SK-N-SH (cell line): ENCODE measurements around the gene TBC1D9B.

Experiments
- GATA2 ChIP-seq: sonication (generic); formaldehyde crosslinking; IDR thresholded peaks from 2 replicates; pipeline ENCODE4 v1.5.0; 2020; ENCODE audit warnings: mild to moderate bottlenecking, missing genetic modification reagents
- MXI1 ChIP-seq: IDR thresholded peaks from 2 replicates; pipeline ENCODE4 v1.6.1; 2012; ENCODE audit warnings: mild to moderate bottlenecking, low read depth, low read length, improper control_type of control experiment
- POLR2AphosphoS5 ChIP-seq: IDR thresholded peaks from 2 replicates; pipeline ENCODE4 v1.6.1; 2012; ENCODE audit warnings: low read depth, low read length
- RCOR1 ChIP-seq: fragments of 150-350 bp; IDR thresholded peaks from 2 replicates; pipeline ENCODE4 v1.6.1; 2017; ENCODE audit warnings: antibody characterized with exemption, low read length
- RFX5 ChIP-seq: IDR thresholded peaks from 2 replicates; pipeline ENCODE4 v1.6.1; 2012; ENCODE audit warnings: mild to moderate bottlenecking, improper control_type of control experiment, low read length
- ZBTB33 ChIP-seq: IDR thresholded peaks from 2 replicates; pipeline ENCODE4 v1.4.0; 2012; ENCODE audit warnings: low read depth, borderline replicate concordance
- TF ChIP-seq, protein P1 (sequence below): IDR thresholded peaks from 2 replicates; pipeline ENCODE4 v1.6.1; 2012; ENCODE audit warnings: mild to moderate bottlenecking, low read depth, low read length, moderate library complexity
- TF ChIP-seq, protein P2 (sequence below): fragments of 200-600 bp; sonication (generic); IDR thresholded peaks from 2 replicates; pipeline ENCODE4 v1.6.1; 2017; ENCODE audit warnings: antibody characterized with exemption, mild to moderate bottlenecking, moderate library complexity

GRCh38 chr5:179893076-179893957 is 14.4 kb downstream of the TBC1D9B start:
- TF ChIP-seq, protein P1, sequence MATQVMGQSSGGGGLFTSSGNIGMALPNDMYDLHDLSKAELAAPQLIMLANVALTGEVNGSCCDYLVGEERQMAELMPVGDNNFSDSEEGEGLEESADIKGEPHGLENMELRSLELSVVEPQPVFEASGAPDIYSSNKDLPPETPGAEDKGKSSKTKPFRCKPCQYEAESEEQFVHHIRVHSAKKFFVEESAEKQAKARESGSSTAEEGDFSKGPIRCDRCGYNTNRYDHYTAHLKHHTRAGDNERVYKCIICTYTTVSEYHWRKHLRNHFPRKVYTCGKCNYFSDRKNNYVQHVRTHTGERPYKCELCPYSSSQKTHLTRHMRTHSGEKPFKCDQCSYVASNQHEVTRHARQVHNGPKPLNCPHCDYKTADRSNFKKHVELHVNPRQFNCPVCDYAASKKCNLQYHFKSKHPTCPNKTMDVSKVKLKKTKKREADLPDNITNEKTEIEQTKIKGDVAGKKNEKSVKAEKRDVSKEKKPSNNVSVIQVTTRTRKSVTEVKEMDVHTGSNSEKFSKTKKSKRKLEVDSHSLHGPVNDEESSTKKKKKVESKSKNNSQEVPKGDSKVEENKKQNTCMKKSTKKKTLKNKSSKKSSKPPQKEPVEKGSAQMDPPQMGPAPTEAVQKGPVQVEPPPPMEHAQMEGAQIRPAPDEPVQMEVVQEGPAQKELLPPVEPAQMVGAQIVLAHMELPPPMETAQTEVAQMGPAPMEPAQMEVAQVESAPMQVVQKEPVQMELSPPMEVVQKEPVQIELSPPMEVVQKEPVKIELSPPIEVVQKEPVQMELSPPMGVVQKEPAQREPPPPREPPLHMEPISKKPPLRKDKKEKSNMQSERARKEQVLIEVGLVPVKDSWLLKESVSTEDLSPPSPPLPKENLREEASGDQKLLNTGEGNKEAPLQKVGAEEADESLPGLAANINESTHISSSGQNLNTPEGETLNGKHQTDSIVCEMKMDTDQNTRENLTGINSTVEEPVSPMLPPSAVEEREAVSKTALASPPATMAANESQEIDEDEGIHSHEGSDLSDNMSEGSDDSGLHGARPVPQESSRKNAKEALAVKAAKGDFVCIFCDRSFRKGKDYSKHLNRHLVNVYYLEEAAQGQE: no peak
- no peak for TF ChIP-seq RCOR1
- TF ChIP-seq POLR2AphosphoS5: no peak
- no peak for TF ChIP-seq ZBTB33
- TF ChIP-seq MXI1: no peak
- TF ChIP-seq GATA2 (CRISPR knock-in tag): no peak
- TF ChIP-seq, protein P2, sequence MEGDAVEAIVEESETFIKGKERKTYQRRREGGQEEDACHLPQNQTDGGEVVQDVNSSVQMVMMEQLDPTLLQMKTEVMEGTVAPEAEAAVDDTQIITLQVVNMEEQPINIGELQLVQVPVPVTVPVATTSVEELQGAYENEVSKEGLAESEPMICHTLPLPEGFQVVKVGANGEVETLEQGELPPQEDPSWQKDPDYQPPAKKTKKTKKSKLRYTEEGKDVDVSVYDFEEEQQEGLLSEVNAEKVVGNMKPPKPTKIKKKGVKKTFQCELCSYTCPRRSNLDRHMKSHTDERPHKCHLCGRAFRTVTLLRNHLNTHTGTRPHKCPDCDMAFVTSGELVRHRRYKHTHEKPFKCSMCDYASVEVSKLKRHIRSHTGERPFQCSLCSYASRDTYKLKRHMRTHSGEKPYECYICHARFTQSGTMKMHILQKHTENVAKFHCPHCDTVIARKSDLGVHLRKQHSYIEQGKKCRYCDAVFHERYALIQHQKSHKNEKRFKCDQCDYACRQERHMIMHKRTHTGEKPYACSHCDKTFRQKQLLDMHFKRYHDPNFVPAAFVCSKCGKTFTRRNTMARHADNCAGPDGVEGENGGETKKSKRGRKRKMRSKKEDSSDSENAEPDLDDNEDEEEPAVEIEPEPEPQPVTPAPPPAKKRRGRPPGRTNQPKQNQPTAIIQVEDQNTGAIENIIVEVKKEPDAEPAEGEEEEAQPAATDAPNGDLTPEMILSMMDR: no peak
- TF ChIP-seq RFX5: no peak
